Loucy (cell line): ENCODE measurements around the gene ERH.

ENCODE experiments used
- CTCF ChIP-seq: fragments of 200-600 bp; sonication (generic); conservative IDR thresholded peaks from 2 replicates; pipeline ENCODE4 v1.5.1; 2014; ENCODE audit warnings: mild to moderate bottlenecking, antibody characterized with exemption, low read length
- EZH2phosphoT487 ChIP-seq: fragments of 200-600 bp; IDR thresholded peaks from 2 replicates; pipeline ENCODE4 v1.6.1; 2018; ENCODE audit warnings: antibody characterized with exemption, mild to moderate bottlenecking, moderate library complexity, borderline replicate concordance

- no peak for TF ChIP-seq CTCF
- TF ChIP-seq EZH2phosphoT487: no peak
Measured at GRCh38 chr14:69432364-69432763, 34.3 kb upstream of the ERH start.
